Measurements from ENCODE around the gene TMEM30A.

TMEM30A gene

GRCh38 chr6:75308250-75308988, 23.8 kb upstream of the TMEM30A start:
- no peaks in the 10 kb centered on the region for H3K79me2 ChIP-seq (ENCODE audit: low read length)
- H3K27ac ChIP-seq (ENCODE audit: low read length), result no peak overlapping the region
- no peak overlapping the region for H2AFZ ChIP-seq (ENCODE audit: low read length)
- no peak overlapping the region for H3K4me3 ChIP-seq (ENCODE audit: low read length)
- H3K9me2 ChIP-seq (replicated peaks; ENCODE audit: insufficient read depth, low read length), result no peaks in the 10 kb centered on the region
- H3K27me3 ChIP-seq (replicated peaks; ENCODE audit: insufficient read depth, low read length), result no peaks in the 10 kb centered on the region
- H3K9me3 ChIP-seq (replicated peaks; ENCODE audit: insufficient read depth, low read length), result no peaks in the 10 kb centered on the region
- no peaks in the 10 kb centered on the region for H3F3A ChIP-seq (ENCODE audit: insufficient read depth, low read length)
- DNase-seq, result no peak
- peaks cover 7% of the 10 kb centered on the region; the same call in 1 of the 2 replicates for H3K4me1 ChIP-seq (ENCODE audit: low read length)
- no peak overlapping the region for H3K4me2 ChIP-seq (ENCODE audit: low read depth, low read length)
- no peak overlapping the region for H3K9ac ChIP-seq (ENCODE audit: low read length)
- no peak for TF ChIP-seq CTCF (IDR thresholded peaks at IDR 0.05; ENCODE audit: low read length)
- TF ChIP-seq EZH2 (optimal IDR thresholded peaks at IDR 0.05; ENCODE audit: low read depth, low read length), result no peak
- no peak for TF ChIP-seq EZH2phosphoT487 (IDR thresholded peaks at IDR 0.05; ENCODE audit: low read length)
- no peaks in the 10 kb centered on the region for H4K20me1 ChIP-seq (ENCODE audit: insufficient read depth, low read length)
- H3K36me3 ChIP-seq (replicated peaks; ENCODE audit: insufficient read depth, low read length), result no peaks in the 10 kb centered on the region

- Histone ChIP-seq H3K4me2 (ENCODE audit: low read depth, low read length) (no peak overlapping the region), H3K9ac (ENCODE audit: low read length) (no peak overlapping the region), H3K9me2 (replicated peaks; ENCODE audit: insufficient read depth, low read length) (no peaks in the 10 kb centered on the region), H3K4me1 (ENCODE audit: low read length) (peaks cover 7% of the 10 kb centered on the region; the same call in 1 of the 2 replicates), H3K4me3 (ENCODE audit: low read length) (no peak overlapping the region), H2AFZ (ENCODE audit: low read length) (no peak overlapping the region), H4K20me1 (ENCODE audit: insufficient read depth, low read length) (no peaks in the 10 kb centered on the region), H3K27me3 (replicated peaks; ENCODE audit: insufficient read depth, low read length) (no peaks in the 10 kb centered on the region), H3K27ac (ENCODE audit: low read length) (no peak overlapping the region), H3K79me2 (ENCODE audit: low read length) (no peaks in the 10 kb centered on the region), H3F3A (ENCODE audit: insufficient read depth, low read length) (no peaks in the 10 kb centered on the region), H3K36me3 (replicated peaks; ENCODE audit: insufficient read depth, low read length) (no peaks in the 10 kb centered on the region), H3K9me3 (replicated peaks; ENCODE audit: insufficient read depth, low read length) (no peaks in the 10 kb centered on the region)
- DNase-seq, result peak; percentile 51
- TF ChIP-seq EZH2phosphoT487 (IDR thresholded peaks at IDR 0.05; ENCODE audit: low read length), result no peak
Measured at GRCh38 chr6:75307364-75308004, 22.9 kb upstream of the TMEM30A start.

GRCh38 chr6:75306064-75306463, 21.5 kb upstream of the TMEM30A start:
- no peaks in the 10 kb centered on the region for H4K20me1 ChIP-seq (ENCODE audit: insufficient read depth, low read length)
- peaks cover 7% of the 10 kb centered on the region; the same call in 1 of the 2 replicates for H3K4me1 ChIP-seq (ENCODE audit: low read length)
- TF ChIP-seq CTCF (IDR thresholded peaks at IDR 0.05; ENCODE audit: low read length) (no peak), EZH2phosphoT487 (IDR thresholded peaks at IDR 0.05; ENCODE audit: low read length) (no peak), EZH2 (optimal IDR thresholded peaks at IDR 0.05; ENCODE audit: low read depth, low read length) (no peak)
- no peak for DNase-seq
- H3F3A ChIP-seq (ENCODE audit: insufficient read depth, low read length), result no peaks in the 10 kb centered on the region
- H3K4me2 ChIP-seq (ENCODE audit: low read depth, low read length), result no peak overlapping the region
- H3K9ac ChIP-seq (ENCODE audit: low read length), result no peak overlapping the region
- no peaks in the 10 kb centered on the region for H3K79me2 ChIP-seq (ENCODE audit: low read length)
- H3K27ac ChIP-seq (ENCODE audit: low read length), result no peak overlapping the region
- no peaks in the 10 kb centered on the region for H3K9me2 ChIP-seq (replicated peaks; ENCODE audit: insufficient read depth, low read length)
- no peak overlapping the region for H3K4me3 ChIP-seq (ENCODE audit: low read length)
- H3K36me3 ChIP-seq (replicated peaks; ENCODE audit: insufficient read depth, low read length), result no peaks in the 10 kb centered on the region
- no peaks in the 10 kb centered on the region for H3K9me3 ChIP-seq (replicated peaks; ENCODE audit: insufficient read depth, low read length)
- H2AFZ ChIP-seq (ENCODE audit: low read length), result no peak overlapping the region
- H3K27me3 ChIP-seq (replicated peaks; ENCODE audit: insufficient read depth, low read length), result no peaks in the 10 kb centered on the region

- H3K9me3 ChIP-seq (replicated peaks; ENCODE audit: insufficient read depth, low read length), result no peaks in the 10 kb centered on the region
- H2AFZ ChIP-seq (ENCODE audit: low read length), result no peak overlapping the region
- H3K79me2 ChIP-seq (ENCODE audit: low read length), result no peaks in the 10 kb centered on the region
- H4K20me1 ChIP-seq (ENCODE audit: insufficient read depth, low read length), result no peaks in the 10 kb centered on the region
- no peak overlapping the region for H3K27ac ChIP-seq (ENCODE audit: low read length)
- H3F3A ChIP-seq (ENCODE audit: insufficient read depth, low read length), result no peaks in the 10 kb centered on the region
- no peaks in the 10 kb centered on the region for H3K9me2 ChIP-seq (replicated peaks; ENCODE audit: insufficient read depth, low read length)
- H3K27me3 ChIP-seq (replicated peaks; ENCODE audit: insufficient read depth, low read length), result no peaks in the 10 kb centered on the region
- no peak for TF ChIP-seq EZH2 (optimal IDR thresholded peaks at IDR 0.05; ENCODE audit: low read depth, low read length)
- no peak for TF ChIP-seq EZH2phosphoT487 (IDR thresholded peaks at IDR 0.05; ENCODE audit: low read length)
- no peak for TF ChIP-seq CTCF (IDR thresholded peaks at IDR 0.05; ENCODE audit: low read length)
- H3K4me3 ChIP-seq (ENCODE audit: low read length), result no peak overlapping the region
- H3K36me3 ChIP-seq (replicated peaks; ENCODE audit: insufficient read depth, low read length), result no peaks in the 10 kb centered on the region
- no peak overlapping the region for H3K9ac ChIP-seq (ENCODE audit: low read length)
- no peak overlapping the region for H3K4me2 ChIP-seq (ENCODE audit: low read depth, low read length)
- peaks cover 7% of the 10 kb centered on the region; the same call in 1 of the 2 replicates for H3K4me1 ChIP-seq (ENCODE audit: low read length)
- DNase-seq, result no peak
Measured at GRCh38 chr6:75305573-75305972, 21.0 kb upstream of the TMEM30A start.

Measured in MM.1S (cell line).